ENCODE measurements around the gene FARS2.

Gene FARS2

GRCh38 chr6:5230081-5230480, 31.2 kb upstream of the FARS2 start:
- no peaks in the 10 kb centered on the region for H3K9me3 ChIP-seq (ENCODE audit: control insufficient read depth, low read length)
- H3K27ac ChIP-seq (ENCODE audit: low read depth, low read length, severe bottlenecking), result no peak overlapping the region
- 92 to 100% methylated on average over 1 to 3 of the region's 4 CpGs for WGBS, 2 experiments (ENCODE audit: insufficient coverage in 2 of 2)
- no peaks in the 10 kb centered on the region for H3K4me1 ChIP-seq (ENCODE audit: control insufficient read depth, insufficient read depth, low read length, poor library complexity, severe bottlenecking)
- H3K36me3 ChIP-seq (ENCODE audit: control insufficient read depth, insufficient read depth, low read length), result no peaks in the 10 kb centered on the region
- no peak overlapping the region for H3K4me3 ChIP-seq (ENCODE audit: extremely low read depth, insufficient read depth, low read length, poor library complexity, severe bottlenecking)

GRCh38 chr6:5231289-5231688, 30.0 kb upstream of the FARS2 start:
- 72 to 81% methylated on average over 2 of the region's 2 CpGs for WGBS, 2 experiments (ENCODE audit: insufficient coverage in 2 of 2)

GRCh38 chr6:5234874-5235273, 26.4 kb upstream of the FARS2 start:
- Histone ChIP-seq H3K36me3 (ENCODE audit: control insufficient read depth, insufficient read depth, low read length) (peaks cover 4% of the 10 kb centered on the region), H3K9me3 (ENCODE audit: control insufficient read depth, low read length) (no peaks in the 10 kb centered on the region), H3K4me3 (ENCODE audit: extremely low read depth, insufficient read depth, low read length, poor library complexity, severe bottlenecking) (no peak overlapping the region), H3K27ac (ENCODE audit: low read depth, low read length, severe bottlenecking) (no peak overlapping the region), H3K4me1 (ENCODE audit: control insufficient read depth, insufficient read depth, low read length, poor library complexity, severe bottlenecking) (no peaks in the 10 kb centered on the region)
- WGBS, 2 experiments (ENCODE audit: insufficient coverage in 2 of 2), result 84 to 93% methylated on average over 4 to 6 of the region's 6 CpGs

More at GRCh38 chr6:5231289-5231688, 30.0 kb upstream of the FARS2 start:
- H3K4me3 ChIP-seq (ENCODE audit: extremely low read depth, insufficient read depth, low read length, poor library complexity, severe bottlenecking), result no peak overlapping the region
- no peak overlapping the region for H3K27ac ChIP-seq (ENCODE audit: low read depth, low read length, severe bottlenecking)
- no peaks in the 10 kb centered on the region for H3K9me3 ChIP-seq (ENCODE audit: control insufficient read depth, low read length)
- no peaks in the 10 kb centered on the region for H3K4me1 ChIP-seq (ENCODE audit: control insufficient read depth, insufficient read depth, low read length, poor library complexity, severe bottlenecking)
- peaks cover 4% of the 10 kb centered on the region for H3K36me3 ChIP-seq (ENCODE audit: control insufficient read depth, insufficient read depth, low read length)

- WGBS, 2 experiments (ENCODE audit: insufficient coverage in 2 of 2), result no CpG with 5 or more reads among the region's 2 CpGs
- Histone ChIP-seq H3K9me3 (ENCODE audit: control insufficient read depth, low read length) (no peaks in the 10 kb centered on the region), H3K4me1 (ENCODE audit: control insufficient read depth, insufficient read depth, low read length, poor library complexity, severe bottlenecking) (no peaks in the 10 kb centered on the region), H3K36me3 (ENCODE audit: control insufficient read depth, insufficient read depth, low read length) (peaks cover 4% of the 10 kb centered on the region), H3K27ac (ENCODE audit: low read depth, low read length, severe bottlenecking) (no peak overlapping the region), H3K4me3 (ENCODE audit: extremely low read depth, insufficient read depth, low read length, poor library complexity, severe bottlenecking) (no peak overlapping the region)
Measured at GRCh38 chr6:5235830-5236229, 25.5 kb upstream of the FARS2 start.

GRCh38 chr6:5237805-5238204, 23.5 kb upstream of the FARS2 start:
- Histone ChIP-seq H3K36me3 (ENCODE audit: control insufficient read depth, insufficient read depth, low read length) (peaks cover 4% of the 10 kb centered on the region), H3K27ac (ENCODE audit: low read depth, low read length, severe bottlenecking) (no peak overlapping the region), H3K4me1 (ENCODE audit: control insufficient read depth, insufficient read depth, low read length, poor library complexity, severe bottlenecking) (no peaks in the 10 kb centered on the region), H3K9me3 (ENCODE audit: control insufficient read depth, low read length) (no peaks in the 10 kb centered on the region), H3K4me3 (ENCODE audit: extremely low read depth, insufficient read depth, low read length, poor library complexity, severe bottlenecking) (no peak overlapping the region)
- 92% methylated on average over 2 to 3 of the region's 4 CpGs for WGBS, 2 experiments (ENCODE audit: insufficient coverage in 2 of 2)

GRCh38 chr6:5238336-5238735, 23.0 kb upstream of the FARS2 start:
- no CpG with 5 or more reads among the region's 1 CpG for WGBS, 2 experiments (ENCODE audit: insufficient coverage in 2 of 2)
- H3K4me1 ChIP-seq (ENCODE audit: control insufficient read depth, insufficient read depth, low read length, poor library complexity, severe bottlenecking), result no peaks in the 10 kb centered on the region

GRCh38 chr6:5241252-5241651, 20.1 kb upstream of the FARS2 start:
- H3K4me3 ChIP-seq (ENCODE audit: extremely low read depth, insufficient read depth, low read length, poor library complexity, severe bottlenecking), result no peak overlapping the region
- no peaks in the 10 kb centered on the region for H3K4me1 ChIP-seq (ENCODE audit: control insufficient read depth, insufficient read depth, low read length, poor library complexity, severe bottlenecking)
- H3K36me3 ChIP-seq (ENCODE audit: control insufficient read depth, insufficient read depth, low read length), result peaks cover 7% of the 10 kb centered on the region
- H3K27ac ChIP-seq (ENCODE audit: low read depth, low read length, severe bottlenecking), result no peak overlapping the region
- H3K9me3 ChIP-seq (ENCODE audit: control insufficient read depth, low read length), result no peaks in the 10 kb centered on the region
- WGBS, 2 experiments (ENCODE audit: insufficient coverage in 2 of 2), result 40% methylated on average over 1 of the region's 2 CpGs; no CpG with 5 or more reads in 1 of the 2 experiments

More at GRCh38 chr6:5238336-5238735, 23.0 kb upstream of the FARS2 start:
- H3K9me3 ChIP-seq (ENCODE audit: control insufficient read depth, low read length), result no peaks in the 10 kb centered on the region
- H3K36me3 ChIP-seq (ENCODE audit: control insufficient read depth, insufficient read depth, low read length), result peaks cover 4% of the 10 kb centered on the region
- no peak overlapping the region for H3K27ac ChIP-seq (ENCODE audit: low read depth, low read length, severe bottlenecking)
- no peak overlapping the region for H3K4me3 ChIP-seq (ENCODE audit: extremely low read depth, insufficient read depth, low read length, poor library complexity, severe bottlenecking)

GRCh38 chr6:5243069-5243468, 18.2 kb upstream of the FARS2 start:
- Histone ChIP-seq H3K36me3 (ENCODE audit: control insufficient read depth, insufficient read depth, low read length) (peaks cover 7% of the 10 kb centered on the region), H3K27ac (ENCODE audit: low read depth, low read length, severe bottlenecking) (no peak overlapping the region), H3K9me3 (ENCODE audit: control insufficient read depth, low read length) (no peaks in the 10 kb centered on the region), H3K4me1 (ENCODE audit: control insufficient read depth, insufficient read depth, low read length, poor library complexity, severe bottlenecking) (no peaks in the 10 kb centered on the region), H3K4me3 (ENCODE audit: extremely low read depth, insufficient read depth, low read length, poor library complexity, severe bottlenecking) (no peak overlapping the region)
- 94 to 95% methylated on average over 9 to 11 of the region's 12 CpGs for WGBS, 2 experiments (ENCODE audit: insufficient coverage in 2 of 2)

- H3K36me3 ChIP-seq (ENCODE audit: control insufficient read depth, insufficient read depth, low read length), result peaks cover 14% of the 10 kb centered on the region
- WGBS, 2 experiments (ENCODE audit: insufficient coverage in 2 of 2), result 90 to 95% methylated on average over 12 to 13 of the region's 13 CpGs
- H3K4me3 ChIP-seq (ENCODE audit: extremely low read depth, insufficient read depth, low read length, poor library complexity, severe bottlenecking), result no peak overlapping the region
- H3K9me3 ChIP-seq (ENCODE audit: control insufficient read depth, low read length), result no peaks in the 10 kb centered on the region
- H3K4me1 ChIP-seq (ENCODE audit: control insufficient read depth, insufficient read depth, low read length, poor library complexity, severe bottlenecking), result no peaks in the 10 kb centered on the region
- no peak overlapping the region for H3K27ac ChIP-seq (ENCODE audit: low read depth, low read length, severe bottlenecking)
Measured at GRCh38 chr6:5246141-5247097, 14.9 kb upstream of the FARS2 start.

- Histone ChIP-seq H3K4me3 (ENCODE audit: extremely low read depth, insufficient read depth, low read length, poor library complexity, severe bottlenecking) (no peak overlapping the region), H3K4me1 (ENCODE audit: control insufficient read depth, insufficient read depth, low read length, poor library complexity, severe bottlenecking) (no peaks in the 10 kb centered on the region), H3K36me3 (ENCODE audit: control insufficient read depth, insufficient read depth, low read length) (peaks cover 22% of the 10 kb centered on the region), H3K9me3 (ENCODE audit: control insufficient read depth, low read length) (no peaks in the 10 kb centered on the region), H3K27ac (ENCODE audit: low read depth, low read length, severe bottlenecking) (no peak overlapping the region)
- WGBS, 2 experiments (ENCODE audit: insufficient coverage in 2 of 2), result 100% methylated on average over 1 of the region's 2 CpGs; no CpG with 5 or more reads in 1 of the 2 experiments
Measured at GRCh38 chr6:5247201-5247600, 14.1 kb upstream of the FARS2 start.

Measured in mesodermal cell (in vitro differentiated cells).